Panc1 (cell line): ENCODE measurements around the gene CC2D1B. TPM values are rescaled to one million over a fixed set of nuclear protein-coding genes. Genes with fewer than 3 reads are reported as not detected.

ENCODE experiments used
- ATAC-seq: fragments of 200-7000 bp; cut with Tn5 transposase; 2 replicates; pipeline ENCODE4 v1.9.1; 2020; ENCODE audit warnings: mild to moderate bottlenecking, moderate library complexity
- BruUV-seq: library from RNA; stranded (reverse); fragments of 400-500 nt; replicated peaks from 2 replicates; lab custom pipeline; 2021; lab: Mats Ljungman, UMichigan
- CTCF ChIA-PET: fragments of 300-600 bp; sonication (Branson Sonifier 250); formaldehyde crosslinking; loops from one replicate; lab custom pipeline; 2022; ENCODE audit warnings: antibody characterized with exemption; lab: Charles Lee
- POLR2A ChIA-PET: fragments of 300-600 bp; sonication (Branson Sonifier 250); formaldehyde crosslinking; loops from one replicate; lab custom pipeline; 2022; ENCODE audit warnings: antibody characterized with exemption; lab: Charles Lee
- DNase-seq: peaks from one replicate; pipeline ENCODE4 v3.0.0-alpha.2; 2010; ENCODE audit warnings: low read depth, low spot score
- H3K27ac ChIP-seq: 2 replicates; pipeline ENCODE4 v1.5.1; 2011; ENCODE audit warnings: mild to moderate bottlenecking, low read length, inconsistent platforms
- H3K27me3 ChIP-seq: fragments of 200-500 bp; sonication (Bioruptor generic); 2 replicates; pipeline ENCODE4 v1.6.0; 2014; ENCODE audit warnings: low read length, inconsistent platforms; ENCODE audit not compliant: control insufficient read depth, insufficient read depth
- H3K36me3 ChIP-seq: fragments of 200-500 bp; sonication (Bioruptor generic); 2 replicates; pipeline ENCODE4 v1.5.1; 2014; ENCODE audit warnings: inconsistent platforms, mild to moderate bottlenecking, low read length, moderate library complexity; ENCODE audit not compliant: control insufficient read depth, insufficient read depth
- H3K4me1 ChIP-seq: 2 replicates; pipeline ENCODE4 v1.5.1; 2011; ENCODE audit warnings: inconsistent platforms, mild to moderate bottlenecking, low read length, moderate library complexity; ENCODE audit not compliant: control insufficient read depth, insufficient read depth
- H3K4me3 ChIP-seq, 2 experiments: 2 replicates each; pipeline ENCODE4 v1.5.1; 2011 to 2012; ENCODE audit warnings: low read depth in 2 of 2, low read length in 2 of 2, mild to moderate bottlenecking in 2 of 2, inconsistent platforms in 1 of 2, moderate library complexity in 1 of 2
- H3K9me3 ChIP-seq: fragments of 200-500 bp; sonication (Bioruptor generic); 2 replicates; pipeline ENCODE4 v1.5.1; 2014; ENCODE audit warnings: low read depth, mild to moderate bottlenecking, inconsistent platforms, low read length, moderate library complexity; ENCODE audit not compliant: control insufficient read depth, insufficient read depth
- CTCF ChIP-seq: fragments of 450-650 bp; IDR thresholded peaks from 2 replicates; pipeline ENCODE4 v1.5.1; 2017; ENCODE audit warnings: mild to moderate bottlenecking
- POLR2AphosphoS5 ChIP-seq: IDR thresholded peaks from 2 replicates; pipeline ENCODE4 v1.6.1; 2012; ENCODE audit warnings: mild to moderate bottlenecking, low read depth, low read length, moderate library complexity
- REST ChIP-seq, 2 experiments: IDR thresholded peaks; 2 replicates each; pipeline ENCODE4 v1.6.1; 2011 to 2012; ENCODE audit warnings: low read depth in 2 of 2, control low read depth in 1 of 2, low read length in 1 of 2, mild to moderate bottlenecking in 1 of 2, moderate library complexity in 1 of 2; ENCODE audit not compliant: insufficient read depth in 1 of 2
- SIN3A ChIP-seq: IDR thresholded peaks from 2 replicates; pipeline ENCODE4 v1.6.1; 2012; ENCODE audit warnings: low read depth, mild to moderate bottlenecking, low read length, moderate library complexity, borderline replicate concordance; ENCODE audit not compliant: insufficient read depth
- TCF7L2 ChIP-seq: IDR thresholded peaks from 2 replicates; pipeline ENCODE4 v1.6.1; 2011; ENCODE audit warnings: mild to moderate bottlenecking, low read depth, low read length, inconsistent platforms
- in situ Hi-C: cut with HindIII; loops from 2 replicates; pipeline ENCODE4 v1.10.0; 2016; ENCODE audit warnings: low sequenced_read_pairs, low pct_unique_long_range_greater_than_20kb
- intact Hi-C: fragments of 100-400 bp; cut with micrococcal nuclease; formaldehyde crosslinking; loops from one replicate; pipeline ENCODE4 v1.10.0; 2022; ENCODE audit not compliant: unreplicated experiment
- total RNA-seq: library from RNA; stranded (reverse); gene quantifications from one replicate; pipeline ENCODE4 v1.2.1, GENCODE V29; 2021; ENCODE audit not compliant: unreplicated experiment

Gene CC2D1B
- total RNA-seq, 1 experiment from 2014 or later: 52.5 TPM

- Histone ChIP-seq H3K4me3 (no peak overlapping the region), H3K4me1 (no peaks in the 10 kb centered on the region), H3K36me3 (peaks cover 22% of the 10 kb centered on the region), H3K27me3 (no peaks in the 10 kb centered on the region), H3K27ac (no peak overlapping the region), H3K9me3 (no peaks in the 10 kb centered on the region)
- ChIA-PET POLR2A (no interaction called here), CTCF (no interaction called here)
- in situ Hi-C loops (no loop called here), intact Hi-C loops (no loop called here)
- BruUV-seq: no TSS peak
- TF ChIP-seq POLR2AphosphoS5: no peak
- TF ChIP-seq SIN3A: no peak
- TF ChIP-seq REST (IDR thresholded peaks at IDR 0.05; ENCODE audit: insufficient read depth in 1 of 2, low read depth in 2 of 2, low read length in 1 of 2): no peak
- no peak for TF ChIP-seq CTCF
- no peak for TF ChIP-seq TCF7L2
- no peak for DNase-seq
- no peak for ATAC-seq
These were observed 8.6 kb downstream of the CC2D1B start for GRCh38 chr1:52357397-52357796.

DNA sequence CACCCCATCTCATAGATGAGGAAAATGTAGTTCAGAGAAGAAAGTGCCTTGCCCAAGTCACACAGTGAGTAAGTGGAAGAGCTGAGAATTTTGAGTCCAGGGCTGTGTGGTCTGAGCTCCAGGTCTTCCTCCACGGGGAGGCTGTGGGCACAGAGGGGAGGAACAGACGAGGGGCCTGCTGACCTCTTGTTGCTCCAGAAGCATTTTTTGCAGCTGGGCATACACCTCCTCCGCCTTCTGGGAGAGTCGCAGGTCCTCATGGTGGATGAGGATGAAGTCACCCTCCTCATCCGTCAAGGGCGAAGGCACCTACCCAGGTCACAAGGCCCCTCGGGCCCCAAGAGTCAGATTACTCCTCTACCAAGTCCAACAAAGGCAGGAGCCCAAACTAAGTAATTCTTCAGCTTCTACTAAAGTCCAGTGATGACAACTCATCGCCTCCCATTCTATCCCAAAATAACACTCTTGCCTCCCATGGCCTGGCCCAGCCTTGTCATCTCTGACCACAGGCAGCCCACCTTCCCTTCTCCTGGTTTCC, 9.1 kb downstream of the CC2D1B start:
- ATAC-seq (no peak), DNase-seq (no peak)
- peaks cover 22% of the 10 kb centered on the region for H3K36me3 ChIP-seq
- BruUV-seq: no TSS peak
- H3K27me3 ChIP-seq: no peaks in the 10 kb centered on the region
- POLR2A ChIA-PET: no interaction called here
- CTCF ChIA-PET: no interaction called here
- no peaks in the 10 kb centered on the region for H3K9me3 ChIP-seq
- H3K4me1 ChIP-seq: no peaks in the 10 kb centered on the region
- in situ Hi-C loops (no loop called here), intact Hi-C loops (no loop called here)
- no peak overlapping the region for H3K27ac ChIP-seq
- H3K4me3 ChIP-seq: no peak overlapping the region
- TF ChIP-seq SIN3A (no peak), REST (IDR thresholded peaks at IDR 0.05; ENCODE audit: insufficient read depth in 1 of 2, low read depth in 2 of 2, low read length in 1 of 2) (no peak), POLR2AphosphoS5 (no peak), TCF7L2 (no peak), CTCF (no peak)
